Right lung (tissue), 5 donors: ENCODE data around the gene TPH2. TPM values are rescaled to one million over a fixed set of nuclear protein-coding genes. Genes with fewer than 3 reads are reported as not detected.
A peak's percentile ranks its signal among the peaks of the same experiment; 100 is the strongest.

Source experiments
- DNase-seq, 2 donors: peaks; one replicate each; pipeline ENCODE4 v3.0.0-alpha.2; 2013
- polyA plus RNA-seq, 5 donors: library from polyadenylated mRNA; unstranded; fragments of 120-200 nt; gene quantifications; one replicate each; pipeline versions ENCODE4 v1.2.1 to v1.2.3, GENCODE V29; 2013; ENCODE audit warnings: inconsistent platforms in 1 of 5, low replicate concordance in 1 of 5; ENCODE audit not compliant: insufficient read length in 5 of 5, insufficient read depth in 1 of 5

TPH2 gene
- polyA plus RNA-seq, 5 donors: 0.13 to 0.35 (median 0.20) TPM; not detected in 1

- DNase-seq: no peak
These were observed 92.4 kb downstream of the TPH2 start for GRCh38 chr12:72031066-72031465.

GRCh38 chr12:72033991-72034390 lies 95.3 kb downstream of the TPH2 start:
- DNase-seq: no peak

- DNase-seq: no peak
These were observed 97.0 kb downstream of the TPH2 start for GRCh38 chr12:72035625-72036024.

- DNase-seq: no peak
These were observed 97.7 kb downstream of the TPH2 start for GRCh38 chr12:72036393-72036792.

GRCh38 chr12:72037006-72037795 lies 98.6 kb downstream of the TPH2 start:
- no peak for DNase-seq

GRCh38 chr12:72041811-72042210 lies 103.2 kb downstream of the TPH2 start:
- peak in 1 of 2 donors; percentile 2 for DNase-seq

GRCh38 chr12:72053604-72054003 lies 115.0 kb downstream of the TPH2 start:
- no peak for DNase-seq

GRCh38 chr12:72054511-72054910 lies 115.9 kb downstream of the TPH2 start:
- DNase-seq: no peak

- DNase-seq: no peak
These were observed 118.8 kb downstream of the TPH2 start for GRCh38 chr12:72057330-72057914.

GRCh38 chr12:72063073-72063472 lies 124.4 kb downstream of the TPH2 start:
- DNase-seq: no peak

GRCh38 chr12:72071030-72071429 lies 132.4 kb downstream of the TPH2 start:
- no peak for DNase-seq

- peak in 1 of 2 donors; percentile 13 for DNase-seq
These were observed 134.1 kb downstream of the TPH2 start for GRCh38 chr12:72072592-72073212.

- no peak for DNase-seq
These were observed 135.4 kb downstream of the TPH2 start for GRCh38 chr12:72074065-72074464.

GRCh38 chr12:72074956-72075355 lies 136.3 kb downstream of the TPH2 start:
- no peak for DNase-seq

- DNase-seq: no peak
These were observed 136.8 kb downstream of the TPH2 start for GRCh38 chr12:72075401-72075800.

- DNase-seq: no peak
These were observed 137.4 kb downstream of the TPH2 start for GRCh38 chr12:72075891-72076557.

- no peak for DNase-seq
These were observed 137.9 kb downstream of the TPH2 start for GRCh38 chr12:72076558-72076915.

- DNase-seq: no peak
These were observed 138.6 kb downstream of the TPH2 start for GRCh38 chr12:72077111-72077820.

GRCh38 chr12:72081777-72082176 lies 143.1 kb downstream of the TPH2 start:
- DNase-seq: peak; percentile 55 to 57
